HG03103 (cell line): ENCODE data around the gene CCDC9.
"Not testable (repeated sequence)": the region's sequence is repeated elsewhere in the genome, so short reads cannot be mapped to it uniquely, and the experiment has no call there.

Source experiments
- ATAC-seq: cut with Tn5 transposase; IDR thresholded peaks from one replicate; pipeline ENCODE4 v1.9.1; 2021; ENCODE audit warnings: low read depth; ENCODE audit not compliant: unreplicated experiment

CCDC9 gene

DNA sequence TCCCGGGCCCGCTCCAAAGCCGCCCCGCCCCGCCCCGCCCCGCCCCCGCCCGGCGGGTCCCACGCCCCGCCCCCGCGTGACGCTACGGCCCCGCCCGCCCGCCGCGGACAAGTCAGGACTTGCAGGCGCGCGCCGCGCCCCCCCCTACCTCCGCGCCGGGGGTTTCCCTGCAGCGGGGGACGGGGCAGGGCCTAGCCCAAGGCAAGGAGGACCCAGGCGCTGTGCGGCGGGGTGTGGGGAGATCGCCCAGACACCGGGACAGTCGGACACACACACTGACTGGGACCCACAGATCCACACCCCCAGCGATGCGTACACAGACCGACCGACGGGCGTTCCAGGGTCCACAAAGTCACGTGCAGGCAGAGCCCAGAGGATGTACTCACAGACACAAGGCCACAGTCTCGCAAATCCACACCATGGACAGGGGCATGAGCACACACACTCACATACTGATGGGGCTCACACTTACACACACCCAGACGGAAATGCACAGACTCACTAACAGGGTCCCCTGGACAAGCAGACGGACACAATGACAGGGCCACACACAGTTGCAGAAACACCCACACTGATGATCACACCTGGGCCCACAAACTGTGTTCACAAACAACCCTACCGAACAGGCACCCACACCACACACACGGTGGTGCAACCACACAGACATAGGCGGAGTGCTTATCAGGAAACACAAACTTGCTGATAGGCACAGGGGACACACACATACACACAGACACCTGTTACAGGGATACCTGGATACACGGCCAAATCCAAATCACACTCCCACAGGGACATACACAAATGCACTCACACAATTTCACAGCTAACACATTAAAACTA, 24.9 kb upstream of the CCDC9 start:
- ATAC-seq = no peak

DNA sequence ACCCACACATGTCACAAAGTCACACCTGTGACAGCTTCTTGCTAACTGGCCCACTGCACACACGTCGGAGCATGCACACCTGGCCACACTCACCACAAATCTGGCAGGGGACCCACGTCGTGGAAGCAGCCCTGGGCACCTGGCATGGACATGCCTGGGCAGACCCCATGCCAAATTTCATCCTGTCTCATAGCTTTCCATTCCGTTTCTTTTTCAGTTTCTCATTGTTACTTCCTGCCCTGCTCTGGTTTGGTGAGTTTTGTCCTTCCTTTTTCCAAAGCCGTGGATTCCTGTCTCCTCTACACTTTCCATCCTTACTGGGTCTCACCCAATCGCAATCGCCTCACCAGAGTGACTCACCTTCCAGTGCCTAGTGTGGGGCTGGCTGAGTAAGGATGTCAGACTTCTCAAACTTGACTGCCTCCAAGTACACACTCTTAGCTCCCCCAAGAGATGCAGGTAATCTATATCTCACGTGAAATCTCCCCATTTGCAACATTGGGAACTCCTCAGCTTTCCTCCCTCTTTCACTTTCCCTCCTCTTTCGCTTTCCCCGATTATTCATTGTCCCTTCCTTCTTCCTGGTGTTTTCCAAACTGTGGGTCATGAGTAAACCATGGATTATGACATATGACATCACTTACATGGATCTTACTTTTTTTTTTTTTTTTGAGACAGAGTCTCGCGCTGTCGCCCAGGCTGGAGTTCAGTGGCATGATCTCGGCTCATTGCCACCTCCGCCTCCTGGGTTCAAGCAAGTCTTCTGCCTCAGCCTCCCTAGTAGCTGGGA, 23.7 kb upstream of the CCDC9 start:
- no peak for ATAC-seq

DNA sequence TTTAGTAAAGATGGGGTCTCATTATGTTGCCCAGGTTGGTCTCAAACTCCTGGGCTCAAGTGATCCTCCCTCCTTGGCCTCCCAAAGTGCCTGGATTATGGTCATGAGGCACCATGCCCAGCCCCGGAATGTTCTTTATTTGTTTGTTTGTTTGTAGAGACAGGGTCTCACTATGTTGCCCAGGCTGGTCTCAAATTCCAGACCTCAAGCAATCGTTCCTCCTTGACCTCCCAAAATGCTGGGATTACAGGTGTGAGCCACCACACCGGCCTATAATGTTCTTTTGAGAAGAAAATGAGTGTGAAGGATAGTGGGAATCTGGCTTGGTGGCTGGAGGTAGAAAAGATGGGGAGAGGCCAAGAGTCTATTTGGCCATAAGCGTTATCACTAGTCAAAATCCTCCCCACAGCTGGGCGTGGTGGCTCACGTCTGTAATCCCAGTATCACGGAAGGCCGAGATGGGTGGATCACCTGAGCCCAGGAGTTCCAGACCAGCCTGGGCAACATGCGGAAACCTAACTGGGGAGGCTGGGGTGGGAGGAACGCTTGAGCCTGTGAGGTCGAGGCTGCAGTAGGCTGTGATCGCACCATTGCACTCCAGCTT, 20.2 kb upstream of the CCDC9 start:
- no peak for ATAC-seq

DNA sequence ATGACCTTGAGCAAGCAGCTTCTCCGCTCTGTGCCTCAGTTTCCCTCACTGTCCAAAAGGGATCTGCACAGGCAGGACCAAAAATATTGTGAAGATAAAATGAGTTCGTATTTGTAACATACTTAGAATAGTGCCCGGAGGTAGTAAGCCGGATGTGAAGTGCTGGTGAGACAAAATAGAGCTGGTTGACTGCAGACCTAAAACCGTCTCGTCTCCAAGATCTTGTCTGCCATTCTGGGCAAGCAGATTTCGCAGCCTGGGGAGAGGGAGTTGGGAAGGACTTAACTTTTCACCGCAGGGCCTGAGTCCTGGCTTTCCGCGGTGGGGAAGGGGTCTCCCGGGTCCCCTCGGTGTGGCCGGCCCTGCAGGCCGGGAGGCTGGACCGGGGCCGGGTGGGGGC, 17.2 kb upstream of the CCDC9 start:
- no peak for ATAC-seq

DNA sequence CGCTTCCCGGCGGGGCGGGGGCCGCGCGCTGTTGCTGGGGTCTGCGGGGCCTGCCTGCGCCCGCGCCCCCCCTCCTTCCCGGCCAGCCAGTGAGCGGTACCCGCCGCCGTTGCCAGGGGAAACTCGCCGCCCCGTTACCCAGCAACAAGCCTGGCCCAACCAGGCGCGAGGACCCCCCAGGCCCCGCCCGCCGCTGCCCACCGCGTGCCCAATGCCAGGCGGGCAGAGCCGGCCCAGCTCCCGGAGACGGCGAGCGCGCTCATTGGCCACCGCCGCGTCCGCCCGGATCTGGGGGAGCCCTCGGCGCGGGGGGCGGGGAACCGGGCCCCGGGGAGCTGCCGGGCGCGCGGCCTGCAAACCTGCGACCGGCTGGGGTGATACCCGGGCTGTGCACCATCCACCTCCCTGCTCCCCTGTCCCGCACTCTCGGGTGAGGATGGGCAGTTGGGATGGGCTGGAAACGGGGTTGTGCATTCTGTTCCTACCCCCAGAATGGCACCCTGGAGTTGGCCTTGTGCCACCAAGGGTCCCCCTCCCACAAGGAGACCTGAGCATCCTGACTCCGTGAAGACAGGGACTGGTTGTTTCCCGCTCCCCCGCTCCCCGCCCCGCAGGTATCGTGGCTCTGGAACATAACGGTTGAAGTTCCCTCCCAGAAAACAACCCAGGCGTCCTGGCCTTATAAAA, 16.6 kb upstream of the CCDC9 start:
- ATAC-seq = no peak

DNA sequence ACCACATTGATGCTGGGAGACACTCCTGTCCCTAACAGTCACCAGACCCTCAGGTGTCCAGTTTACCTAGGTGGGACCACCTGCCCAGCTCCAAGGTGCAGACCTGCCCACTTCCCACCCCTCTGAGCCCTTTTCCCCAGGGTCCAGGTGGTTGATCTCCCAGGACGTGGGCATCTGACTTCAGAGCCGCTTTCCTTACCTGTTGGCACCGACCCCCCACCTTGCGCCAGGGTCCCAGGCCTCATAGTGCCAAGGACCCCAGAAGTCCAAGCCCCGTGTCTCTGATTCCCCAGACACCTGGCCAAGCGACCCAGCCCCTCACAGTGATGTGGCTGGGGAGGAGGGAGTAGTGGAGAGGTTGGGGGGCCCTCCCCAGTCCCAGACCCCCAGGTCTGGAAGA, 15.8 kb upstream of the CCDC9 start:
- no peak for ATAC-seq

DNA sequence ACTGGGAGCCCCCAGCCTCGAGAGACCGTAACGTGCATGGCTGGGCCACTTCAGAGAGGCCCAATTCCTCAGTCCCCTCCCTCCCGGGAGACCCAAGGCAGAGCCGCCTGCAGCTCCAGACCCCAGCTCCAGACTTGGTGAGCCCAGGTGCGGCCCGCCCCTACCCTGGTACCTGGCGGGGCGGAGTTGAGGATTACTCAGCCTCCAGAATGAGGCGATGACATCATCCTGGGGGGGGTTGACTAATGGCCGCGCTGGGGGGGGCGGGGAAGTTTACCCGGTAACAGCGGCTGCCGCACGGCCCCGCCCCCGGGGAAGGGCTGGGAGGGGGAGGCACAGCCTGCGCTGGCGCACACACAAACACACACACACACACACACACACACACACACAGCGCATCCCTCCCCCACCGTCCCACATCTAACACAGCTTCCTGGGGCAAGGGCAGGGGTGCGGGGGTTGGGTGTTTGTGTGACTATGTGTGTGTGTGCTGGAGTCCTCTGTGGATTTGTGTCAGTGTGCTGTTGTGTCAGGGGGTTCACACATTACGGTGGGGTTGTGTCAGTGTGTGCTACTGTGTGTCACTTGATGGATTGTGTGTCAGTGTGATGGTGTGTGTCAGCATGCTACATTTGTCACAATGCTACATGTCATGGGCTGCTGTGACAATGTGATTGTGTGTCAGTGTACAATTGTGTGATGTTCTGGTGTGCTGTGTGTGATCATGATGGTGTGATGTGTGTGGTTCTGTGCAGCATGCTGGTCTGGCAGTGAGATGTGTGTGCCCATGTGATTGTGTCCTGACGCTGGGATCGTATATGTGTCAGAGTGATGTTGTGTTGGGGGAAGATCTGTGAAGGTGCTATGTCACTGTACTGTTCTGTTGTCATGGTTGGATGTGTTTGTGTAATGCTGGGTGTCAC, 15.1 kb upstream of the CCDC9 start:
- ATAC-seq = no peak

DNA sequence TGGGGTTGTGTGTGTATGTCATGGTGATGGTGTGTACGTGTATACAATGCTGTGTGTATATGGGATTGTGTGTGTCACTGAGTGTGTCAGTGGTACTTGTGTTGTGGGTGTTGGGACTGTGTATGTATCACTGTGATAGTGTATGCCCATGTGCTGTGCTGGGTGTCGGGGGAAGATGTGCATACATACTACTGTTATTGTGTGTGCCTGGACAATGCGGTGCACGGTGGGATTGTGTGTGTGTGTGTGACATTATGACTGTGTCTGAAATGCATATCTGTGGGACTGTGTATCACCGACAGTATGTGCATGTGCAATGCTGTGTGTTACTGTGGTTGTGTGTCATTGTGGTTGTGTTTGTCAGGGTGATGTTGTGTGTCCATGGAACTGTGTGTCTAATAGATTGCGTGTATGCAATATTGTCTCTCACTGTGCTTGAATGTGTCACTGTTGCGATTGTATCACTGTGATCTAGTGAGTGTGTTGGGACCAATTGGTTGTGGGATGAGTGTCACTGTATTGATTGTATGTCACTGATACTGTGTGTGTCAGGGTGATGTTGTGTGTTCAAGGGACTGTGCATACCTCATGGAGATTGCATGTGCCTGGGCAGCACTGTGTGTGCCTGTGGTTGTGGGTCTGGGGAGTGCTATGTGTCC, 14.3 kb upstream of the CCDC9 start:
- ATAC-seq = no peak

DNA sequence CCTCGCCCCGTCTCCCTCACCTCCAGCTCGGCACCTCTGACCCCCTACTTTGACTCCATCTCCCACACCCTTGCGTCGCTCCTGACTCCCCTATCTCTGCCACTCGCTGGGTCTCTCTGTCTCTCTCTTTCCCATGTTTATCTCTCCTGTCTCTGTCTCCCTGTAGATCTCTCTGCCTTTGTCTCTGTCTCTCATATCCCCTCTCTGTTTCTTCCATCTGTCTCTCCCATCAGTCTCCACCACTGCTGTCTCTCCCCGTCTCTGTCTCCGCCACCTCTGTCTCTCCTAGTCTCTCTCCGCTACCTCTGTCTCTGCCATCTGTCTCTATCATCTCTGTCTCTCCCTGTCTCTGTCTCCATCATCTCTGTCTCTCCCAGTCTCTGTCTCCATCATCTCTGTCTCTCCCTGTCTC, 13.0 kb upstream of the CCDC9 start:
- ATAC-seq = no peak

DNA sequence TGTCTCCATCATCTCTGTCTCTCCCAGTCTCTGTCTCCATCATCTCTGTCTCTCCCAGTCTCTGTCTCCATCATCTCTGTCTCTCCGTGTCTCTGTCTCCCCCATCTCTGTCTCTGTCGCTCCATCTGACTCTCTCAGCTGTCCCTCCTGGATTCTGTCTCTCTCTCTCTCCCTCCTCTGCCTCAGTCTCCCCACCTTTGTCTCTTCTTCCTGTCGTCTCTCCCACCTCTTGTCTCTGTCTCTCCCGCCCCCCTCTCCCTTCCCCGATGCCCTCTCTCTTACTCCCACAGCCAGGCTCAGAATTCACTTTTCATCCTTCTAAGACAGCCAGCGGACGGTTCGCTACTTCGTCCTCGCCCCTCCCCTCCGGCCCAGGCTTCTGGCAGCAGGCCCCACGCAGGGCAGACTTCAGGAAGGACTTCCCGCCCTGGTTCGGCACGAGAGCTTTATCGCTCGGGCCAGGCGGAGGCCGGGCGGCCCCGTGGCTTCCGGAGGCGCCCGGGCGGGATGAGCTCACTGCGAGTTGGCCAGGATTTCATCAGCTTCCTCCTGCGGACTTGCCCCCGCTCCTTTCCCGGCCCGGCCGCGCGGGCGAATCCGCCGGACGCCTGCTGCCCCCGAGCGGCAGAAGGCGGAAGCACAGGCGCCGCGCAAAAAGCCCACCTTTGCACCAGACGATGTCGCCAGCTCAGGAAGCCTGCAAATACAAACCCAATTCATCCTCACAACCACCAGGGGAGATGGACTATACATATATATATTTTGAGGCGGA, 12.4 kb upstream of the CCDC9 start:
- ATAC-seq = no peak

DNA sequence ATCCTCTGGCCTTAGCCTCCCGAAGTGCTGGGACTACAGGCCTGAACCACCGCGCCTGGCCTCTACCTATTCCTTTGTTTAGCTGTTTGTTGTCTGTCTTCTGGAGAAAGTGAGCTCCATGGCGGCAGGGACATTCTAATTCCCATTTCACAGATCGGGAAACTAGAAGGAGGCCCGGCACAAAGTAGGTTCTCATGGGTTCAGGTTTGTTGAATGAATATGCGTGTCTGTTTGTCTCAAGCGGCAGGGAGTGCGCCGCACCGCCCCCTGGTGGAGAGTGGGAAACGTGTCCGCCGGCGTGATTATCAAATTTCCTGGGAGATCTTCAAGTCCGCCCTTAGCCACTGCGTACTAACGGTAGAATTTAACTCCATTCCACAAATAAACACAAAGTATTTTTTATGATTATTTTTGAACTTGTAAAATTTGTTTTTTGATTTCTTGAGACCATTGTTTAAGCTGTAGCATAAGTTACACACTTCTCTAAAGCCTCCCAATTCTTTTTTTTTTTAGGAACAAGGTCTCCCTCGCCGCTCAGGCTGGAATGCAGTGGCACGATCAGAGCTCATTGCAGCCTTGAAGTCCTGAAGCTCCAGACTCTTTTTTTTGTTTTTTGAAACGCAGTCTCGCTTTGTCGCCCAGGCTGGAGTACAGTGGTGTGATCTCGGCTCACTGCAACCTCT, 8.9 kb upstream of the CCDC9 start:
- ATAC-seq = no peak

DNA sequence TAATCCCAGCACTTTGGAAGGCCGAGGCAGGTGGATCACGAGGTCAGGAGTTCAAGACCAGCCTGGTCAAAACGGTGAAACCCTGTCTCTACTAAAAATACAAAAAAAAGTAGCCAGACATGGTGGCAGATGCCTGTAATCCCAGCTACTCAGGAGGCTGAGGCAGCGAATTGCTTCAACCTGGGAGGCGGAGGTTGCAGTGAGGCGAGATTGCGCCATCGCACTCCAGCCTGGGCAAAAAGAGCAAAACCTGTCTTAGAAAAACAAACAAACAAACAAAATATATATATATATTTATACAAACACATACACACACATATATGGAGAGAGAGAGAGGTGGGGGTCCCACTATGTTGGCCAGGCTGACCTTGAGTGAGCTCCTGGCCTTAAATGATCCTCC, 3.3 kb upstream of the CCDC9 start:
- ATAC-seq = not testable (repeated sequence)

DNA sequence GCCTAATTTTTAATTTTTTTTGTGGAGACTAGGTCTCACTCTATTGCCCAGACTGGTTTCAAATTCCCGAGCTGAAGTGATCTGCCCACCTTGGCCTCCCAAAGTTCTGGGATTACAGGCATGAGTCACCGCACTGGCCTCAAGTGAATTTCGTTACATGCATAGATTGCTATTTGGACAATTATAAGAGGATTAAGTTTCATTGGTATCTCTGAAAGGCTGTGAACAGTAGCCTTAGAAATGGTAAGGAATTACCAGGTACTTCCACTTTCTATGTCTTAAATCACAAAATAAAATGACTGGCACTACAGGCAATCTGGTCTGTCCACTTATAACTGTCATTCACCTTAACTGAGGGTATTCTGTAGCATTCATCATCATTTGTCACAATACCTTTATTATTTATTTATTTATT, 2.9 kb upstream of the CCDC9 start:
- ATAC-seq = no peak

DNA sequence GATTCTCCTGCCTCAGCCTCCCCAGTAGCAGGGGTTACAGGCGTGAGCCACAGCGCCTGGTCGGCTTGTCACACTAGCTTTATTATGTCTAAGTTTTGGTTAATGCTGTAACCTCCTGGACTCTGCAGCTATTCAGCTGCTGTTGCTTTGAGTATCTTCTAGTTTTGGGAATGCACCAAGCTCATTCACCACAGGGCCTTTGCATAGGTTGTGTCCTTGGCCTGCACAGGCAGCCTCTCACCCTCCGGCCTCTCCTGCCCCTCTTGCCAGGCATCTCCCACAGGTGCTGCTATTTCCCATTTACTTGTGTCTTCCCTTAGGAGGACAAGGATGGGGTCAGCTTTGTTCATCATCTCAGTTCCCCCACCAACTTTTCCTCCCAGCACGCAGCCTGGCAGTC, 2.4 kb upstream of the CCDC9 start:
- no peak for ATAC-seq

DNA sequence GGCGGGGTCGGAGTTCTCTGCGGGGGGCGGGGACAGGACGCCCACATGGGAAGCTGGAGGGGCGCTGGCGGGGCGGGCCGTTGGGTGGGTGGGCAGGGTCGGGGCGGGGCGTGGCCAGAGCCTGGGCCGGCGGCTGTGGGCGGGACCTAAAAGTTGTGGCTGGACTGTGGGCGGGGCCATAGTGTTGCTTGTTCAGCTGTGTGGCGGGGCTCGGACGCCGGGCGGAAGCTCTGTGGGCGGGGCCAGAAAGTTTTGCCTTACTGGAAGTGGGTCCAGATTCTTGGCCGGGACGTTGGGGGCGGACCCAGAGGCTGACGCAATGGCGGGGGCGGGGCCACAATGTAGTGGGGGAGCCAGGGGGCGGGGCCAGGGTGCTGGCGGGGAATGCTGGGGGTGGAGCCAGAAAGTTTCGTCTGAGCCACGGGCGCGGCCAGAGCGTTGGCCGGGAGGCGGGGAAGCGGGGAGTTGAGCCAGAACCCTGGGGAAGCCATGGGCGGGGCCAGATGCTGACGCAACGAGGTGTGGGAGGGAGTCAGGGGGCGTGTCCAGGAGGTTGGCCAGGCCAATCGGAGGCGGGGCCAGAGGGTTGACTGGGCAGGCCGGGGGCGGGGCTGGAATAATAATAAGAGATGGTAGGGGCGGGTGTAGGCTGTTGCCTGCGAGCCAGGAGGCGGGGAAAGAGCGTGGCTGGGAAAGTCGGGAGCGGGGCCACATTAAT, 527 bp downstream of the CCDC9 start:
- peak; percentile 62 for ATAC-seq

DNA sequence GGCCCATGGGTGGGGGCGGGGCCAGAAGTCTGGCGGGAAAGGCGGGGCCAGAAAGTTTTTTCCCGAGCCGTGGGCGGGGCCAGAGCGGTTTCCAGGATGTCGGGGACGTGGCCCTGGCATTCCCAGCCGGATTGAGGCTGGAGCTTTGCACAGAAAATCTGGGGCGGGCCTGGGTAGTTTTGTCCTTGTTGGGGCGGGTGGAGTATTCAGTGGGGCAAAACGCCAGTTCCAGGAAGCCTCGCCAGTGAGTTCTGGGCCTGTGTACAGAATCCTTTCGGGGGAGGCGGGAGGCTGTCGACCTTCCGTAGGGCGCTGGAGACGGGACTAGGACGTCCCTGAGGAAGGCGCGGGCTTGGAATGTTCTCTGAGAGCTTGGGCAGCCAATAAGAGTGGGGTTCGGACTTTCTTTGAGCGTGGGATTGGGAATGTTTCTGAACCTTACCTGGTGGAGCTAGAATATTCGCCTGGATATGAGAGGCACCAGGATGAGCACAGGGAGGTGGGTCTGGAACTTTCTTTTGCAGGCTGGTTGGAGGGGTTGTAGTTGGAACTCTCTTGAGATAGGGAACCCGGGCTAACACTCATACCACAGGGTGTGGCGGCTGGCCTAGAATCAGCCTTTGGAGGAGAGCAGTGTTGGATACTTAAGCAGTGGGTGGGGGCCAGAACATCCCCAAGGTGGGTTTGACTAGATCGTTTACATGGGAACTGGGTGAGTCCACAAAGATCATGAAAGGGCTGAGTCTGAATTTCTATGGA, 1.3 kb downstream of the CCDC9 start:
- no peak for ATAC-seq

DNA sequence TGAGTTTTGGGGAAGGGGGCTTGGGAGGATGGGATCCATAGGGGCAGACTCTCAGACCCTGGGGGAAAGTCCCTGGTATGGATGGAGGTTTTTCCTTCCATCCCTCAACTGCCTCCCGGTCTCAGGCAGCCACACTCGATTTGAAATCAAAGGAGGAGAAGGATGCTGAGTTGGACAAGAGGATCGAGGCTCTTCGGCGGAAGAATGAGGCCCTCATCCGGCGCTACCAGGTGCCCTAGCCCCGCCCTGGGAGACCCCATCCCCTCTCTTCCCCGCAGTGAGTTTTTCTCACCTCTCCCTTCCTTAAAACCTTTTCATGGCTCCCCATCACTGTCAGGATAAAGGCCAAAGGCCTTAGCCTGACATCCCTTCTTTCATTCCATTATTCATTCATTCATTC, 2.1 kb downstream of the CCDC9 start:
- no peak for ATAC-seq
